Suprapubic skin (tissue), 3 donors: ENCODE results near the gene GNAQ.

ENCODE experiments used
- CTCF ChIP-seq, 2 donors: fragments of 200-600 bp in 1 of 2; fragments of 450-650 bp in 1 of 2; sonication (generic) in 1 of 2; IDR thresholded peaks; one replicate each; pipeline ENCODE4 v1.5.1; 2016 to 2019; ENCODE audit warnings: antibody characterized with exemption in 2 of 2, mild to moderate bottlenecking in 1 of 2, moderate library complexity in 1 of 2
- POLR2A ChIP-seq, 2 donors: fragments of 450-650 bp; IDR thresholded peaks; one replicate each; pipeline ENCODE4 v1.6.1; 2017; ENCODE audit warnings: antibody characterized with exemption in 2 of 2, mild to moderate bottlenecking in 2 of 2, moderate library complexity in 2 of 2

DNA sequence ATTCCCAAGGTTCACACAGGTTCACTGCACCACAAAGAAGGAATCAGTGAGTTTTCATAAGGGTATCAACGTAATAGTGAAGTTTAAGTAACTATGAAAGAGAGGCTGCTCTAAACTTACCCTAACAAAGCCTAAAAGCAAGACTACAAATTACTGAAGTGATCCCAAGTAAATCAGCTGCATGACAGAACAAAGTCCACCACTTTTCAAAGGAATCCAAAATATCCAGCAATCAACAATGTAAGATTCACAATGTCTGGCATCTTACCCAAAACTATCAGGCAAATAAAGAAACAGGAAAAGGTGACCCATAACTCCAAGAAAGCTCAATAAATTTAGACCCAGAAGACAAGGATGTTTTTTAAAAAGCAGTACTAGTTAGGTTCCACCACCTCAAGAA, 70.1 kb downstream of the GNAQ start:
- TF ChIP-seq CTCF (IDR thresholded peaks at IDR 0.05) = no peak
- TF ChIP-seq POLR2A (IDR thresholded peaks at IDR 0.05) = no peak
